Activated CD4-positive, alpha-beta T cell treated with anti-CD3 and anti-CD28 coated beads for 36 hours (primary cell): ENCODE measurements around the gene E2F3. TPM values are rescaled to one million over a fixed set of nuclear protein-coding genes. Genes with fewer than 3 reads are reported as not detected.

Experiments used
- ATAC-seq: fragments of 200-7000 bp; cut with Tn5 transposase; one replicate; pipeline ENCODE4 v1.10.0; 2021; ENCODE audit warnings: mild to moderate bottlenecking, moderate library complexity
- CTCF ChIA-PET: fragments of 350-600 bp; sonication (Branson Sonifier 250); formaldehyde crosslinking; loops from one replicate; lab custom pipeline; 2021; ENCODE audit warnings: antibody characterized with exemption; lab: Charles Lee
- POLR2A ChIA-PET: fragments of 350-600 bp; sonication (Branson Sonifier 250); formaldehyde crosslinking; loops from one replicate; lab custom pipeline; 2021; ENCODE audit warnings: antibody characterized with exemption, inconsistent platforms; lab: Charles Lee
- DNase-seq: peaks from one replicate; pipeline ENCODE4 v3.0.0-alpha.2; 2020
- H3K27ac Mint-ChIP-seq: one replicate; pipeline ENCODE4 v1.8.0; 2021; ENCODE audit warnings: mixed read lengths
- H3K27me3 Mint-ChIP-seq: one replicate; pipeline ENCODE4 v1.8.0; 2021; ENCODE audit warnings: mixed read lengths
- H3K36me3 Mint-ChIP-seq: one replicate; pipeline ENCODE4 v1.8.0; 2021; ENCODE audit warnings: low read depth, mixed read lengths
- H3K4me1 Mint-ChIP-seq: one replicate; pipeline ENCODE4 v1.8.0; 2021; ENCODE audit warnings: mixed read lengths
- H3K4me3 Mint-ChIP-seq: one replicate; pipeline ENCODE4 v1.8.0; 2021; ENCODE audit warnings: mild to moderate bottlenecking, moderate library complexity, mixed read lengths
- H3K9me3 Mint-ChIP-seq: one replicate; pipeline ENCODE4 v1.8.0; 2021; ENCODE audit warnings: low read depth, mixed read lengths
- intact Hi-C, 2 experiments: fragments of 100-400 bp; cut with DNase I in 1 of 2; cut with micrococcal nuclease in 1 of 2; formaldehyde crosslinking; loops; one replicate each; pipeline versions ENCODE4 v1.14.2 to v1.15.1; 2022 to 2024; cut with DNase I, micrococcal nuclease
- total RNA-seq, 2 experiments: library from RNA; stranded (reverse); gene quantifications; one replicate each; pipeline ENCODE4 v1.2.3, GENCODE V29; 2021

Gene E2F3
- total RNA-seq = 10 to 100 TPM; 17.3 to 17.5 TPM

- peaks cover 14% of the 10 kb centered on the region for H3K36me3 Mint-ChIP-seq
- peaks cover 28% of the 10 kb centered on the region for H3K4me1 Mint-ChIP-seq
- POLR2A ChIA-PET = interaction anchor here (0.6 to 2.4 kb wide), 3 partner anchors 23 to 82 kb away, joined by 3 to 9 read pairs (median 4); no protein-coding TSS in a partner anchor
Measured at GRCh38 chr6:20401205-20402091, at the start of gene E2F3. Gene E2F3 (plus strand): TSS chr6:20401879. CDS start chr6:20402233, 354 bp downstream.

DNA sequence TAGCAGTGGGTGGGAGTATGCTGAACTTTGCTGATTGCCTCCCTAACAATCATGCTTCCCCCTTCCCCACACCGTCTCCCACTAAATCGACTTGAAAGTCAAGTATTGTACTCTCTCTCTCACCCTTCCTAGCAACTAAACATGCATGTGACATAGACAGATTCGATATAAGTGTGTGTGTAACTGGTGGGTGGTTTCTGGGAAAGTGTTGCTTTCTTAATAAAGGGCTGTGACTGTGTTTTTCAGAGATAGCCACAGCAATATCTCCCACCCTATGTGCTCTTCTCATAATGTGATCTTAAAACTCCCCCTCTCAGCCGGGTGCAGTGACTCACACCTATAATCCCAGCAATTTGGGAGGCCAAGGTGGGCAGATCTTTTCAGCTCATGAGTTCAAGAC, 49.3 kb upstream of the E2F3 start:
- intact Hi-C loops = no loop called here
- DNase-seq (no peak), ATAC-seq (peak; percentile 58)
- Mint-ChIP-seq H3K4me1 (peaks cover 8% of the 10 kb centered on the region), H3K27ac (no peak overlapping the region), H3K9me3 (peaks cover 3% of the 10 kb centered on the region), H3K4me3 (no peak overlapping the region), H3K27me3 (no peaks in the 10 kb centered on the region), H3K36me3 (no peaks in the 10 kb centered on the region)
- POLR2A ChIA-PET = no interaction called here
- CTCF ChIA-PET = interaction anchor here (1.2 kb wide), 1 partner anchor 48 kb away, joined by 3 read pairs; no protein-coding TSS in a partner anchor

More at GRCh38 chr6:20401205-20402091, at the start of gene E2F3:
- Mint-ChIP-seq H3K27me3 (no peaks in the 10 kb centered on the region), H3K9me3 (no peaks in the 10 kb centered on the region), H3K27ac (peak within 1 kb of the TSS; percentile 99), H3K4me3 (peak within 1 kb of the TSS; percentile 96)
- ATAC-seq (peak; percentile 84), DNase-seq (peak; percentile 99)
- CTCF ChIA-PET = interaction anchor here (1.3 to 2.1 kb wide), 2 partner anchors 81 to 126 kb away, joined by 4 to 10 read pairs; no protein-coding TSS in a partner anchor
- intact Hi-C loops = loop anchor here (1.0 to 5.0 kb wide), 9 partner anchors 34 to 1187 kb away; partner anchors contain the start of gene MBOAT1 (in 2 of the 2)

- Mint-ChIP-seq H3K36me3 (no peaks in the 10 kb centered on the region), H3K4me3 (no peak overlapping the region), H3K27me3 (no peaks in the 10 kb centered on the region), H3K9me3 (peaks cover 3% of the 10 kb centered on the region), H3K4me1 (peaks cover 8% of the 10 kb centered on the region), H3K27ac (no peak overlapping the region)
- no peak for ATAC-seq
- CTCF ChIA-PET = no interaction called here
- no peak for DNase-seq
- POLR2A ChIA-PET = no interaction called here
- intact Hi-C loops = no loop called here
Measured at GRCh38 chr6:20353134-20353533, 48.5 kb upstream of the E2F3 start.

- ChIA-PET POLR2A (no interaction called here), CTCF (interaction anchor here (0.6 kb wide), 1 partner anchor 10 kb away, joined by 3 read pairs; no protein-coding TSS in a partner anchor)
- Mint-ChIP-seq H3K27me3 (no peaks in the 10 kb centered on the region), H3K36me3 (no peaks in the 10 kb centered on the region), H3K4me1 (peaks cover 8% of the 10 kb centered on the region), H3K9me3 (peaks cover 3% of the 10 kb centered on the region), H3K27ac (no peak overlapping the region), H3K4me3 (no peak overlapping the region)
- ATAC-seq = no peak
- intact Hi-C loops = no loop called here
- DNase-seq = no peak
Measured at GRCh38 chr6:20354366-20354765, 47.3 kb upstream of the E2F3 start.

DNA sequence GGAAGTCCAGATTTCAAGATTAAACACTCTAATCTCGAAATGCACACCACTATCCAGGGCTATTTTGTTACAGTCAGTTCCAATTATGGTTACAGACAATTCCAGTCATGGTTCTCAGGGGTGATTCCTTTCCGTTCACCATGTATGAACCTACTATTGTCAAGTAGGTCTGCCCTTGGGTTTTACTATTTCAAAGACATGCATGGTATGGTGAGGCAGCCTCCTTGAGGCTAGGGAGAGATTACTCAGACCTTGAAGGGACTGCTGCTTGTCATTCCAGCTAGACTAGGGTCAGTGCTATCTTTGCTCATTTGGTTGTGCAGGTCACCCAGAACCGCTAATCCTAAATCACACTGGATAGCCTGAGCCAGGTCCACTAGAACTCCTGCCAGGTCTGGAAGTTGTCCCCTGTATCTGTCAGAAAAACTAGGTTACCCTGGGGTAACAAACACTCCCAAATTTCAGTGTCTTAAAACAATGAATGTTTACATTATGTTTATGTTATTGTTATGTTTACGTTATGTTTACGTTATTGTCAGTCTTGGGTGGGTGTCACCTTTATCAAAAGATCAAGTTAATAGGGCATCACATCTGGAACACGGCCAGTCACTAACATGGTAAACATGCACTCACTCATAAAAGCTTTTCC, 41.1 kb upstream of the E2F3 start:
- intact Hi-C loops = no loop called here
- POLR2A ChIA-PET = no interaction called here
- no peaks in the 10 kb centered on the region for H3K9me3 Mint-ChIP-seq
- no peak overlapping the region for H3K4me3 Mint-ChIP-seq
- CTCF ChIA-PET = interaction anchor here (0.9 kb wide), 1 partner anchor 11 kb away, joined by 4 read pairs; no protein-coding TSS in a partner anchor
- ATAC-seq = no peak
- H3K4me1 Mint-ChIP-seq = peaks cover 7% of the 10 kb centered on the region
- no peak overlapping the region for H3K27ac Mint-ChIP-seq
- no peaks in the 10 kb centered on the region for H3K36me3 Mint-ChIP-seq
- no peaks in the 10 kb centered on the region for H3K27me3 Mint-ChIP-seq
- DNase-seq = no peak

DNA sequence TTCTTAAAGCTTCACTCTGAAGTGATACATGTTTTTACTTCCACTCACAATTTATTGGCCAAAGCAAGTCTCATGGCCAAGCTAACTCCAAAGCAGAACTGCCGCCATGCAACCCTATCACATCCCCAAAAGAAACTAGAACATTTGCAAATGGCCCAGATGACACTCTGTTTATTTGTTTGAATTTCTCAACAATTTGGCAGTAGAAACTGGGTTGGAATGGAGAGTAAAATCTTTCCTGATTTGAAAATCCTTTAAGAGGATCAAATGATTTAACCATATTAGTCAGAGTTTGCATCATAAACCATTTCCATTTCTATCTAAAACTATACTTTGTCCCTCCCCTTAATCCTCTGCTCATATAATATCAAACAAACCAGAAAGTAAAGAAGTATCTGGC, 39.1 kb upstream of the E2F3 start:
- CTCF ChIA-PET = no interaction called here
- Mint-ChIP-seq H3K36me3 (no peaks in the 10 kb centered on the region), H3K27ac (no peak overlapping the region), H3K4me3 (no peak overlapping the region), H3K9me3 (no peaks in the 10 kb centered on the region), H3K27me3 (no peaks in the 10 kb centered on the region), H3K4me1 (peaks cover 27% of the 10 kb centered on the region)
- ATAC-seq = no peak
- POLR2A ChIA-PET = interaction anchor here (0.7 kb wide), 1 partner anchor 125 kb away, joined by 3 read pairs; no protein-coding TSS in a partner anchor
- no peak for DNase-seq
- intact Hi-C loops = no loop called here

- Mint-ChIP-seq H3K4me1 (peaks cover 41% of the 10 kb centered on the region), H3K36me3 (no peaks in the 10 kb centered on the region), H3K27me3 (no peaks in the 10 kb centered on the region), H3K9me3 (no peaks in the 10 kb centered on the region), H3K27ac (no peak overlapping the region), H3K4me3 (no peak overlapping the region)
- intact Hi-C loops = no loop called here
- ATAC-seq (peak; percentile 21), DNase-seq (no peak)
- ChIA-PET POLR2A (no interaction called here), CTCF (interaction anchor here (3.1 kb wide), 1 partner anchor 35 kb away, joined by 10 read pairs; no protein-coding TSS in a partner anchor)
Measured at GRCh38 chr6:20364327-20364726, 37.4 kb upstream of the E2F3 start.

DNA sequence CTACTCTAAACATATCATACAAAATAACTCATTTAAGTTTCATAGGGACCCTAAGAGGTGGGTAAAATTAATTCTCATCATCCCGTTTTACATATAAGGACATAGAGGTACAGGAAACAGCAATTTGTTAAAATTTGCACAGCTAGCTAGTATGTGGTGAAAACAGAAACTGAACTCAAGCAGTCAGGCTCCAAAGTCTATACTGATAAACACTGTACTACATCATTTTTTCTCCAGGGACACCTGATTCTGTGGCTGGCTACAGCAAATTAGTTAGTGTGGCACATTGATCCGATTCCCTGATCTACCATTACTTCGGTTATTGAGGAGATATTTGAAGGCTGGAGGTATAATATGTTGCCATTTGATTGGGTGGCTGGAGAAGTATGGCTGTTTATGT, 36.2 kb upstream of the E2F3 start:
- ChIA-PET POLR2A (interaction anchor here (1.1 to 1.3 kb wide), 2 partner anchors 36 to 39 kb away, joined by 3 to 4 read pairs; partner anchors contain the start of gene E2F3), CTCF (interaction anchor here (0.8 to 3.1 kb wide), 4 partner anchors 12 to 162 kb away, joined by 3 to 10 read pairs (median 4); no protein-coding TSS in a partner anchor)
- Mint-ChIP-seq H3K4me3 (no peak overlapping the region), H3K4me1 (peaks cover 51% of the 10 kb centered on the region), H3K9me3 (no peaks in the 10 kb centered on the region), H3K27ac (peak overlapping the region; percentile 43), H3K27me3 (no peaks in the 10 kb centered on the region), H3K36me3 (no peaks in the 10 kb centered on the region)
- intact Hi-C loops = loop anchor here in 1 of 2 experiments (5.0 kb wide), 1 partner anchor 37 kb away; the partner anchor contains the start of gene E2F3
- no peak for DNase-seq
- ATAC-seq = peak; percentile 39

GRCh38 chr6:20366082-20366830, 35.4 kb upstream of the E2F3 start:
- intact Hi-C loops = loop anchor here (2.0 to 5.0 kb wide), 2 partner anchors 35 to 36 kb away; partner anchors contain the start of gene E2F3 (in 2 of the 2)
- Mint-ChIP-seq H3K4me1 (peaks cover 56% of the 10 kb centered on the region), H3K4me3 (no peak overlapping the region), H3K27ac (peak overlapping the region; percentile 78), H3K27me3 (no peaks in the 10 kb centered on the region), H3K36me3 (no peaks in the 10 kb centered on the region), H3K9me3 (no peaks in the 10 kb centered on the region)
- peak; percentile 21 for ATAC-seq
- POLR2A ChIA-PET = interaction anchor here (1.1 to 1.3 kb wide), 2 partner anchors 35 to 38 kb away, joined by 3 to 4 read pairs; partner anchors contain the start of gene E2F3
- CTCF ChIA-PET = interaction anchor here (0.7 to 3.1 kb wide), 3 partner anchors 12 to 46 kb away, joined by 3 to 10 read pairs (median 5); no protein-coding TSS in a partner anchor
- peak; percentile 47 for DNase-seq

DNA sequence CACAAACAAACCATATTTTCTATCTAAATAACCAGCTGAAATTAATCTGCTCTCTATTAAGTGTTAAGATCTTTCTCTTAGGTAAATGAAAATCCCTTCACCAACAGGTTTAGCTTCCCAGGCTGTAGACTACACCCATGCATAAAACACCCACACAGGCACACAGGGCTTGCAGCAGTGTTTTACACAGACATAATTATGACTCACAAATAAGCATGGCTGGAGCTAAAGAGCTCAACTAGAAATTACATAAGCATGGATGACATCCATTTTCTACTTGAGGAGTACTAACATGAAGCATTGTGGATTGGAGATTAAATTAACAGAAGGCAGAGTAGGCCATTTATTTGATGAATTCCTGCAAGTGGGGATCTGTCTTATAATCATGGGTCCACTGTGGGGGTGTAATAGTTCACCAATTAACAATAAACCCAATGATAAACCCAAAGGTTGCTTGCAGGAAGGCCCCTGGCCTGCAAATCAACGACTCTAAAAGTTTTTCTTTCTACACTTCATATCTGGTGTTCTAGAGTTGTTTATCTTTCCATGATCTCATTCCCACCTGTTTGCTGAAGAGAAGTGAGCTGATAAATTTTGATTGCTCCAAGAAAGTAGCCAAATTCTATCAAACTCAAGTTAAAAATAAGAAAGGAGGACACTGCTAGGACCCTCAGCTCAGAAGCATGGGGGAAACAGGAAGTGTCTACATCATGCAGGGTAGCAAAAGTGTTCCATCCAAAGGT, 33.8 kb upstream of the E2F3 start:
- POLR2A ChIA-PET = interaction anchor here (1.1 kb wide), 1 partner anchor 48 kb away, joined by 3 read pairs; no protein-coding TSS in a partner anchor
- Mint-ChIP-seq H3K4me3 (no peak overlapping the region), H3K36me3 (no peaks in the 10 kb centered on the region), H3K9me3 (no peaks in the 10 kb centered on the region), H3K27ac (peak overlapping the region; percentile 49), H3K27me3 (no peaks in the 10 kb centered on the region), H3K4me1 (peaks cover 56% of the 10 kb centered on the region)
- CTCF ChIA-PET = interaction anchor here (0.9 kb wide), 1 partner anchor 48 kb away, joined by 3 read pairs; no protein-coding TSS in a partner anchor
- ATAC-seq (peak; percentile 62), DNase-seq (peak; percentile 44)
- intact Hi-C loops = loop anchor here (2.0 to 5.0 kb wide), 2 partner anchors 33 to 34 kb away; partner anchors contain the start of gene E2F3 (in 2 of the 2)
